Stimulated activated effector memory CD8-positive, alpha-beta T cell treated with anti-CD3 and anti-CD28 coated beads, Interleukin-12 subunit alpha, Interleukin-12 subunit beta, amount 100 ng/mL, for 72 hours (primary cell): ENCODE data around the gene KCNJ15.

Experiments used
- ATAC-seq: fragments of 150-1000 bp; cut with Tn5 transposase; 2 replicates; pipeline ENCODE4 v1.10.0; 2021
- DNase-seq, 2 donors: peaks; one replicate each; pipeline ENCODE4 v3.0.0; 2021 to 2022; ENCODE audit warnings: low spot score in 2 of 2
- H3K27ac Mint-ChIP-seq: one replicate; pipeline ENCODE4 v1.8.0; 2022; ENCODE audit warnings: mild to moderate bottlenecking, mixed read lengths
- H3K36me3 Mint-ChIP-seq: one replicate; pipeline ENCODE4 v1.8.0; 2022; ENCODE audit warnings: mild to moderate bottlenecking, mixed read lengths
- H3K4me1 Mint-ChIP-seq: one replicate; pipeline ENCODE4 v1.8.0; 2022; ENCODE audit warnings: mixed read lengths
- H3K4me3 Mint-ChIP-seq: one replicate; pipeline ENCODE4 v1.8.0; 2022; ENCODE audit warnings: mild to moderate bottlenecking, mixed read lengths
- H3K9me3 Mint-ChIP-seq: one replicate; pipeline ENCODE4 v1.8.0; 2022; ENCODE audit warnings: mixed read lengths

The KCNJ15 gene

DNA sequence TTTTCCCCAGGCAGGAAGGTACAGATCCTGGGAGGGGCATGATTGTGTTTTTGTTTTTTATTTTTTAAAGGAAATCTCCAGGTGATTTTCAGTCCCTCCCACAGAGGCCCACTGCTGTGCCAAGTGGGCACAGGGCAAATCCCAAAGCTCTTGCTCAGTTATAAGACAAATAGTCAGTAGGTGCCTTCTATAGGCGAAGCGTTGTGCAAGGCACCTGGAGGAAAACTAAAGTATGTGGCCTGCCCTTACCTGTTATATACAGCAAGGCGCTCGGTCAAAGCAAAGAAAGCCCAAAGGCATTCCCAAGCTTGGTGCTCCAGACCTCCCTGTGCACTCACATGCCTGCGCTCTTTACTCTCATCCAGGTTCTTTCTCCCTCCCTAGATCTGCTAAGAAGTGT is 81.0 kb downstream of the KCNJ15 start:
- no peak overlapping the region for H3K4me3 Mint-ChIP-seq
- ATAC-seq (no peak), DNase-seq (no peak)
- no peaks in the 10 kb centered on the region for H3K4me1 Mint-ChIP-seq
- H3K36me3 Mint-ChIP-seq = no peaks in the 10 kb centered on the region
- no peak overlapping the region for H3K27ac Mint-ChIP-seq
- no peaks in the 10 kb centered on the region for H3K9me3 Mint-ChIP-seq

GRCh38 chr21:38340131-38340530 is 83.3 kb downstream of the KCNJ15 start:
- no peaks in the 10 kb centered on the region for H3K36me3 Mint-ChIP-seq
- H3K27ac Mint-ChIP-seq = no peak overlapping the region
- no peak for ATAC-seq
- H3K4me1 Mint-ChIP-seq = no peaks in the 10 kb centered on the region
- no peak for DNase-seq
- no peak overlapping the region for H3K4me3 Mint-ChIP-seq
- H3K9me3 Mint-ChIP-seq = no peaks in the 10 kb centered on the region

DNA sequence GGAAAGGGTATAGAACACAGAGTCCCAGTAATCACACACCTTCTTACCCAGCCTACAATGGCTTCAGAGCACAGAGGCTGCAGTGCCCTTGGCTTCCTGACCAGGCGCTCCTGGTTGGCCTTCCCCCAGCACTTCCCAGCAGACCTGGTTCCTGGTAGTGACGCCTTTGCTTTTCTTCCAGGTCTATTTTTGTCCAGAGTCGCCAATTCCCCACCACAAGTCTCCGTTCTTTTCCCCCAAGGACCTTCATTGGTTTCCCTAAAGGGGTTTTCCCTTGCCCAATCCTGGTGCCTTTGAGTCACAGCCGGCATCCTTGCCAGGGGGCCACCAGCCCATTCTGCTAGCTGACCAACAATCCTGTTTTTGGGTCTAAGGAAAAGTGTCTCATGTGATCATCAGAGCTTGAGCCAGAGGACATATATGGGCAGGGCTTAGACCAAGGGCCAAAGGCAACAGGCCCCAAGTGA is 84.8 kb downstream of the KCNJ15 start:
- H3K27ac Mint-ChIP-seq = no peak overlapping the region
- no peak overlapping the region for H3K4me3 Mint-ChIP-seq
- H3K9me3 Mint-ChIP-seq = no peaks in the 10 kb centered on the region
- ATAC-seq (no peak), DNase-seq (no peak)
- no peaks in the 10 kb centered on the region for H3K4me1 Mint-ChIP-seq
- H3K36me3 Mint-ChIP-seq = no peaks in the 10 kb centered on the region

- no peak overlapping the region for H3K27ac Mint-ChIP-seq
- no peaks in the 10 kb centered on the region for H3K36me3 Mint-ChIP-seq
- H3K4me3 Mint-ChIP-seq = no peak overlapping the region
- no peaks in the 10 kb centered on the region for H3K9me3 Mint-ChIP-seq
- no peaks in the 10 kb centered on the region for H3K4me1 Mint-ChIP-seq
- DNase-seq = no peak
- ATAC-seq = no peak
Measured at GRCh38 chr21:38342739-38343138, 85.9 kb downstream of the KCNJ15 start.

DNA sequence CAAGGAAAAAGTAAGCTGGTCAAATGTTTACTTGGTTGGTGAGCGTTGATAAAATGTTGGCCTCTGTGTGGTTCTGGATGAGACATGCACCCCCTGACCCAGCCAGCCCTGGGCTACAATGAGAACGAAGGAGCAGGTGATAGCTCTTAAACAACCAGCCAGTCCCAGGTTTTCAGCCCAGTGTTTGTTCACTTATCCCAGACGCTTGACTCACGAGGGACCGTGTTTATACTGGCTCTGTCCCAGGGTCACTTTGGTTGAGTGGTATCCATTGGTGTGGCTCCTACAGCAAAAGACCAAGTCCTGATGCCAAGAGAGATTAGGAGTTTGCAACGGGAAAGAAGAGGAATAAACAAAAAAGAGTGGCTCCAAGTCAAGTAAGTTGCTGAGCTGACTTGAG is 86.9 kb downstream of the KCNJ15 start:
- H3K4me3 Mint-ChIP-seq = no peak overlapping the region

GRCh38 chr21:38346286-38346685 is 89.5 kb downstream of the KCNJ15 start:
- no peak overlapping the region for H3K27ac Mint-ChIP-seq
- no peaks in the 10 kb centered on the region for H3K4me1 Mint-ChIP-seq
- H3K36me3 Mint-ChIP-seq = no peaks in the 10 kb centered on the region
- no peak for DNase-seq
- no peaks in the 10 kb centered on the region for H3K9me3 Mint-ChIP-seq
- H3K4me3 Mint-ChIP-seq = no peak overlapping the region
- no peak for ATAC-seq

More for the DNA sequence above, 86.9 kb downstream of the KCNJ15 start:
- Mint-ChIP-seq H3K27ac (no peak overlapping the region), H3K36me3 (no peaks in the 10 kb centered on the region), H3K4me1 (no peaks in the 10 kb centered on the region), H3K9me3 (no peaks in the 10 kb centered on the region)
- ATAC-seq = no peak
- DNase-seq = no peak

DNA sequence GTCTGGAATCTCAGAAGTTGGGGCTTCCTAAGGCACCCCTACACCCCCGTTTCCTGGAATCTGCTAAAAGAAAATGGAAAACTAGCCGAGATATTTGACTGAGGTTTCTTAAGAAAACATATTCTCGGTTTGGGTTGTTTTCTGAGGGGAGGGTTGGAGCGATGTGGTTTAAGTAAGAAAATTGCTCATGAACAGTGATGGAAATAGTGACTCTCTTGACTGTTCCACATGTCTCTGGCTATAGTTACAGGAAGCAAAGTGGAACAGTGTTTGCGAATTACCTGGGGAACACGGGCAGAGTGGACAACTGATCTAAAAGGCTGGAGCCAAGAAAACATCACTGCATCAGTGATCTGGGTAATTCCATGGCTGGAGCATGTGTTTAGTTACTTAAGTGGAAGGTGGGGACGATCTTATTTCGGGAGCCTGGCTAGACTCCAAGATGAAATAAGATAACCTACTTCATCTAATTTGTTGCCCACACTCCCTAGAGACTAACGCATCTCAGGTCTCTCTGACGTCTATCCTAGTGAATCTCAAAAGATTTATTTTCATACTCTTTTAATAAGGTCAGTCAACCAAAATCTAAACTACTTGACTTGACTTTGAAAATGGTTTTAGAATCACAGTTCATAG is 92.4 kb downstream of the KCNJ15 start:
- ATAC-seq (no peak), DNase-seq (no peak)
- H3K4me3 Mint-ChIP-seq = no peak overlapping the region
- H3K36me3 Mint-ChIP-seq = no peaks in the 10 kb centered on the region
- H3K27ac Mint-ChIP-seq = no peak overlapping the region
- no peaks in the 10 kb centered on the region for H3K4me1 Mint-ChIP-seq
- no peaks in the 10 kb centered on the region for H3K9me3 Mint-ChIP-seq

DNA sequence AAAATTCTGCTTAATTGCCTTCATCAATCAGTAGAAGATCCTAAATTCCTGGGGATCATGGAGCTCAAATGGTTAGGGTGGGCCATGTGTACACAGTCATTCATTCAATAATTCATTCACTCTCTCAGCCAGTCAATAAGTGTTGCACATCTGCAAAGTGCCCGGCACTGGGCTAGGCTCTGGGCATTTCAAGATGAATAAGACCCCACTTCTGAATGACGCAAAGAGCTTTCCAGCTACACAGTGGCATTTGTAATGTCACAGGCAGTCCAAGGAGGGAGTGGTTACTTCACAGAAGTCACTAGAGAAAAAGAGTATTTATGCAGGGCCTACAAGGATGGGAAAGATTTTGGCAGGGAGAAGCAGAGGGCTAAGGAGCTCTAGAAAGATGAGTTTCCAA is 93.2 kb downstream of the KCNJ15 start:
- Mint-ChIP-seq H3K9me3 (no peaks in the 10 kb centered on the region), H3K36me3 (no peaks in the 10 kb centered on the region), H3K4me3 (no peak overlapping the region), H3K27ac (no peak overlapping the region), H3K4me1 (no peaks in the 10 kb centered on the region)
- ATAC-seq (no peak), DNase-seq (no peak)

DNA sequence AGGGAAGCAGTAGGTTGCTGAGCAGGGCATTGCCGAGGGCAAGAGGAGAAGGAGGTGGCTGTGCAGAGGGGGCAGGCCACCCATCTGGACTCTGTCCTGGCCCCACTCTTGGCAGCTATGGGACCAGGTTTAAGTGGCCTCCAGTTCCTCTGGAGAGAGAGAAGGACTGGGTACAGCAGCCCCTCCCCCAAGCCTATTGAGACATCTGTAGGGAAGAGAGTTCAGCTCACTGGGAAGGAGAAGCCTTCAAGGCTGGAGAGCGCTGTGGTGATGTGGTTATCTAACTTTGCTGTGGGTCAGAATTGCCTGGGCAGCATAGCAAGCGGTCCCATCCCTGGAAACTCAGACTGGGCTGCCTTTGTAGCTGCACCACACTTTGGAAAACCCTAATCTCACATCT is 93.9 kb downstream of the KCNJ15 start:
- Mint-ChIP-seq H3K27ac (no peak overlapping the region), H3K9me3 (no peaks in the 10 kb centered on the region), H3K4me1 (no peaks in the 10 kb centered on the region), H3K36me3 (no peaks in the 10 kb centered on the region), H3K4me3 (no peak overlapping the region)
- DNase-seq = no peak
- no peak for ATAC-seq

GRCh38 chr21:38351176-38351959 is 94.6 kb downstream of the KCNJ15 start:
- Mint-ChIP-seq H3K4me3 (no peak overlapping the region), H3K36me3 (no peaks in the 10 kb centered on the region), H3K4me1 (no peaks in the 10 kb centered on the region), H3K27ac (no peak overlapping the region), H3K9me3 (no peaks in the 10 kb centered on the region)
- ATAC-seq (no peak), DNase-seq (no peak)

- Mint-ChIP-seq H3K4me3 (no peak overlapping the region), H3K27ac (no peak overlapping the region), H3K4me1 (no peaks in the 10 kb centered on the region), H3K36me3 (no peaks in the 10 kb centered on the region), H3K9me3 (no peaks in the 10 kb centered on the region)
- ATAC-seq (no peak), DNase-seq (no peak)
Measured at GRCh38 chr21:38351961-38352521, 95.2 kb downstream of the KCNJ15 start.

GRCh38 chr21:38352536-38353219 is 95.9 kb downstream of the KCNJ15 start:
- Mint-ChIP-seq H3K9me3 (no peaks in the 10 kb centered on the region), H3K4me1 (no peaks in the 10 kb centered on the region), H3K36me3 (no peaks in the 10 kb centered on the region), H3K4me3 (no peak overlapping the region), H3K27ac (no peak overlapping the region)
- DNase-seq (no peak), ATAC-seq (no peak)

GRCh38 chr21:38354231-38354630 is 97.4 kb downstream of the KCNJ15 start:
- H3K4me1 Mint-ChIP-seq = no peaks in the 10 kb centered on the region

DNA sequence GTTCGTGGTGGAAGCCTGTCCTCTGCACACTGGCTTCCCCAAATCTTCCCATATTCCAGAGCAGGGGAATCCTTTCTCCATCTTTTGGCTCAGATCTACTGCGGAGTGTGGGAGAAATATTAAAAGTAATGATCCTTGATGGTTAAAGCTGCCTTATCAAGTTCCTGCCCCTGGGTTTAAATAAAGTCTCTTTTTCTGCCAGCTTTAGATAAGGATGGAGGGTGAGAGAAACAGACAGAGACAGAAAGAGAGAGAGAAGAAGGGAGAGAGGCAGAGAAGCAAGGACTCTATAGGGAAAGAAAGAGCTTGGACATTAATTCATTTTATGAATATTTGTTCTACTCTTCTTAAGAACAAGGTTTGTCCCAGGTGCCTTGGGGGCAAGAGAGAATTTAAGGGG is 98.0 kb downstream of the KCNJ15 start:
- no peak overlapping the region for H3K4me3 Mint-ChIP-seq
- no peak for ATAC-seq
- DNase-seq = no peak
- H3K4me1 Mint-ChIP-seq = no peaks in the 10 kb centered on the region
- peaks cover 3% of the 10 kb centered on the region for H3K9me3 Mint-ChIP-seq
- H3K27ac Mint-ChIP-seq = no peak overlapping the region
- no peaks in the 10 kb centered on the region for H3K36me3 Mint-ChIP-seq

More at GRCh38 chr21:38354231-38354630, 97.4 kb downstream of the KCNJ15 start:
- H3K36me3 Mint-ChIP-seq = no peaks in the 10 kb centered on the region
- H3K9me3 Mint-ChIP-seq = peaks cover 3% of the 10 kb centered on the region
- H3K4me3 Mint-ChIP-seq = no peak overlapping the region
- DNase-seq (no peak), ATAC-seq (no peak)
- H3K27ac Mint-ChIP-seq = no peak overlapping the region

DNA sequence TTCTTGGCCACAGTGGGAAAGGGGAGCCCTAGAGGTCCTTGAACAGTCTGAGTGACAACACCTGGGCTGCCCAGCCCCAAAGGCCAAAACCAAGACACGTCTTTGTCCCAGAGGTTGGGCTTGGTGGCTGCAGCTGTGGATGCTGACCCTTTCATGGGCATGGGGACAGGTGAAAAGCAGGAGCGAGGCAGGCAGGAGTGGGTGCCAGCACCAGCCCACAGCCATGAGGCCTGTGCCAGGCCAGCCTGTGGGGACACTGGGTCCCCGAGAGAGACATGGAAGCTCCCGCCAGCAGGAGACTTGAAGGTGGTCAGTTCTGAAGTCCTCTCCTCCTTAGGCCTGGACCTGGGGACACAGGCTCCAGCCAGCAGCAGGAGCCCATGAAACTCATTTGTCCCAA is 98.6 kb downstream of the KCNJ15 start:
- DNase-seq = no peak
- no peaks in the 10 kb centered on the region for H3K36me3 Mint-ChIP-seq
- H3K27ac Mint-ChIP-seq = no peak overlapping the region
- ATAC-seq = no peak
- no peaks in the 10 kb centered on the region for H3K4me1 Mint-ChIP-seq
- no peak overlapping the region for H3K4me3 Mint-ChIP-seq
- H3K9me3 Mint-ChIP-seq = peaks cover 3% of the 10 kb centered on the region
